ENCODE data around the gene SEC23B. TPM values are rescaled to one million over a fixed set of nuclear protein-coding genes. Genes with fewer than 3 reads are reported as not detected.

The SEC23B gene
- total and polyA plus RNA-seq, 2 of the 8 experiments (the other 6 are each of a cell fraction or from before 2014, with no cell fraction given): 53.3 to 62.8 TPM

DNA sequence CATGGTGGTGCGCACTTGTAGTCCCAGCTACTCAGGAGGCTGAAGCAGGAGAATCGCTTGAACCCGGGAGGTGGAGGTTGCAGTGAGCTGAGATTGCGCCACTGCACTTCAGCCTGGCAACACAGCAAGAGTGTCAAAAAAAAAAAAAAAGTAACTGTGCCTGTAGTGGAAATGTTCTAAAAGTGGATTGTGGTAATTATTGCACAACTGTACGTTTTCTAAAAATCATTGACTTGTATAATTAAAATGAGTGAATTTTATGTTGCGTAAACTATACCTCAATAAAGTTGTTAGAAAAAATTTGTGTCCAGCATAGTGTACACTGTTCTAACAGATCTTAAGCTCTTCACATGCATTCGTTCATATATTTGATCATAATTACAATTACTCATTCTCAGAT lies 5.5 kb downstream of the SEC23B start:
- Histone ChIP-seq H3K56ac (replicated peaks; ENCODE audit: insufficient read length, low read depth, low read length) (no peak overlapping the region), H3K4ac (replicated peaks; ENCODE audit: insufficient read length, low read depth, low read length) (no peak overlapping the region), H3K18ac (ENCODE audit: extremely low read depth, low read length) (no peak overlapping the region), H3K23me2 (ENCODE audit: low read depth, low read length) (peaks cover 3% of the 10 kb centered on the region; the same call in 1 of the 2 replicates), H3K4me1 (replicated peaks in 1 of 4; ENCODE audit: control insufficient read depth in 3 of 4, insufficient read depth in 4 of 4, low read length in 3 of 4) (peaks cover 0 to 4% (median 1%) of the 10 kb centered on the region in 4 experiments; a peak in 3 of 7 replicates), H3K4me3 (ENCODE audit: extremely low read depth in 1 of 4, insufficient read depth in 2 of 4, low read depth in 3 of 4, low read length in 4 of 4) (no peak overlapping the region), H3K14ac (ENCODE audit: insufficient read length) (no peak overlapping the region), H4K91ac (replicated peaks; ENCODE audit: insufficient read length, low read length) (no peak overlapping the region), H2BK120ac (replicated peaks; ENCODE audit: low read depth, low read length) (no peak overlapping the region), H4K8ac (ENCODE audit: extremely low read depth, insufficient read depth, low read length) (no peak overlapping the region), H3K79me2 (ENCODE audit: control insufficient read depth in 1 of 2, insufficient read depth in 2 of 2, low read length in 2 of 2) (peaks cover 0 to 15% of the 10 kb centered on the region in 2 experiments; a peak in 3 of 4 replicates), H3K4me2 (ENCODE audit: insufficient read depth in 1 of 2, low read depth in 2 of 2, low read length in 2 of 2) (no peak overlapping the region), H4K5ac (ENCODE audit: insufficient read length, low read depth, low read length) (no peak overlapping the region), H2BK12ac (ENCODE audit: low read depth, low read length) (no peak overlapping the region), H3K27ac (ENCODE audit: low read depth, low read length) (no peak overlapping the region), H3K9ac (replicated peaks in 1 of 4; ENCODE audit: extremely low read depth in 1 of 4, low read depth in 3 of 4, low read length in 3 of 4) (no peak overlapping the region), H2BK5ac (ENCODE audit: low read depth, low read length) (no peak overlapping the region), H2AFZ (ENCODE audit: low read length) (no peak overlapping the region), H2AK5ac (ENCODE audit: low read depth, low read length) (no peak overlapping the region), H3K27me3 (replicated peaks in 1 of 4; ENCODE audit: control insufficient read depth in 3 of 4, extremely low read depth in 1 of 4, insufficient read depth in 3 of 4, low read length in 3 of 4) (no peaks in the 10 kb centered on the region), H3K79me1 (ENCODE audit: low read depth, low read length) (no peaks in the 10 kb centered on the region; the same call in 1 of the 2 replicates), H3K9me3 (ENCODE audit: insufficient read depth in 2 of 2, low read depth in 1 of 2, low read length in 1 of 2) (no peaks in the 10 kb centered on the region), H2BK15ac (ENCODE audit: low read length) (no peak overlapping the region), H4K20me1 (replicated peaks in 1 of 2; ENCODE audit: control insufficient read depth in 1 of 2, insufficient read depth in 2 of 2, low read length in 2 of 2) (peaks cover 3 to 5% of the 10 kb centered on the region in 2 experiments), H3K23ac (ENCODE audit: insufficient read length) (no peak overlapping the region), H3K36me3 (ENCODE audit: control insufficient read depth in 2 of 4, insufficient read depth in 4 of 4, low read length in 3 of 4) (peaks cover 4 to 54% (median 27%) of the 10 kb centered on the region in 4 experiments; a peak in 7 of 8 replicates), H2BK20ac (ENCODE audit: low read length) (no peak overlapping the region)
- no peak for TF ChIP-seq SUZ12 (IDR thresholded peaks at IDR 0.05; ENCODE audit: low read length)
- no peak for TF ChIP-seq SP2 (IDR thresholded peaks at IDR 0.05; ENCODE audit: low read length)
- TF ChIP-seq BCL11A (IDR thresholded peaks at IDR 0.05; ENCODE audit: low read depth in 2 of 2, low read length in 2 of 2): no peak
- no peak for TF ChIP-seq ASH2L (IDR thresholded peaks at IDR 0.05; ENCODE audit: low read length)
- no peak for TF ChIP-seq EGR1 (IDR thresholded peaks at IDR 0.05; ENCODE audit: borderline replicate concordance, low read depth, low read length)
- TF ChIP-seq SP4 (IDR thresholded peaks at IDR 0.05; ENCODE audit: low read length): no peak
- no peak for TF ChIP-seq GTF2F1 (IDR thresholded peaks at IDR 0.05; ENCODE audit: borderline replicate concordance, low read depth, low read length)
- no peak for TF ChIP-seq RBBP5 (IDR thresholded peaks at IDR 0.05; ENCODE audit: borderline replicate concordance, low read depth, low read length)
- no peak for TF ChIP-seq POLR2A (IDR thresholded peaks at IDR 0.05; ENCODE audit: control extremely low read depth in 1 of 2, low read depth in 2 of 2, low read length in 2 of 2)
- TF ChIP-seq TEAD4 (IDR thresholded peaks at IDR 0.05; ENCODE audit: low read depth, low read length): no peak
- no peak for TF ChIP-seq SAP30 (IDR thresholded peaks at IDR 0.05; ENCODE audit: insufficient read depth, insufficient replicate concordance, low read length)
- TF ChIP-seq SP1 (IDR thresholded peaks at IDR 0.05; ENCODE audit: low read depth, low read length): no peak
- TF ChIP-seq SRF (IDR thresholded peaks at IDR 0.05; ENCODE audit: low read depth, low read length): no peak
- TF ChIP-seq FOSL1 (IDR thresholded peaks at IDR 0.05; ENCODE audit: insufficient read depth, low read depth, low read length): no peak
- FAIRE-seq: no peak
- DNase-seq (ENCODE audit: low read depth in 1 of 2, low spot score in 2 of 2): no peak
- WGBS, 2 experiments (ENCODE audit: extremely low coverage in 1 of 2, insufficient coverage in 1 of 2, insufficient read length in 1 of 2, insufficient replicate concordance in 2 of 2, low coverage in 1 of 2, low lambda C conversion rate in 2 of 2, missing lambda C conversion rate in 1 of 2): 95% methylated on average over 6 of the region's 7 CpGs; no CpG with 5 or more reads in 1 of the 2 experiments
- ChIA-PET CTCF (ENCODE audit: partially characterized antibody) (no interaction called here), POLR2A (ENCODE audit: partially characterized antibody) (no interaction called here)

All from H1 (cell line).